Measurements from ENCODE around the gene ZNRF4. TPM values are rescaled to one million over a fixed set of nuclear protein-coding genes. Genes with fewer than 3 reads are reported as not detected.

The ZNRF4 gene
- total and polyA plus RNA-seq, 9 of the 15 experiments (the other 6 are each of a cell fraction or from before 2014, with no cell fraction given) = not detected

DNA sequence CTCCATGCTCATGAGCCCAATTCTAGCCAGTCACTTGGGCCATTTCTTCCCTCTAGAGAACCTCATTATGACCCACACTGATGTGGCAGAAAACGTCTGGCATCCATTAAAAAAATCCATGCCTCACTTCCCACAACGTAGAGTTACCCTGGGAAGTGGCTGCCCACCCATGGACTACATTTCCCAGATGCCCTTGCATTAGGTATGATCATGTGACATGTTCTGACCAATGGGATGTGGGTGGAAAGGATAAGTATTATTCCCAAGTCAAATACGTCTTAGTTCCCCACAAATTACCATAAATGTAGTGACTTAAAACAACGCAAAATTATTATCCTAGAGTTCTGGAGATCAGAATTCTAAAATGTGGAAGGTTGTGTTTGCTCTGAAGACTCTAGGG lies 47.9 kb upstream of the ZNRF4 start (continued):
- TF ChIP-seq, protein P1, sequence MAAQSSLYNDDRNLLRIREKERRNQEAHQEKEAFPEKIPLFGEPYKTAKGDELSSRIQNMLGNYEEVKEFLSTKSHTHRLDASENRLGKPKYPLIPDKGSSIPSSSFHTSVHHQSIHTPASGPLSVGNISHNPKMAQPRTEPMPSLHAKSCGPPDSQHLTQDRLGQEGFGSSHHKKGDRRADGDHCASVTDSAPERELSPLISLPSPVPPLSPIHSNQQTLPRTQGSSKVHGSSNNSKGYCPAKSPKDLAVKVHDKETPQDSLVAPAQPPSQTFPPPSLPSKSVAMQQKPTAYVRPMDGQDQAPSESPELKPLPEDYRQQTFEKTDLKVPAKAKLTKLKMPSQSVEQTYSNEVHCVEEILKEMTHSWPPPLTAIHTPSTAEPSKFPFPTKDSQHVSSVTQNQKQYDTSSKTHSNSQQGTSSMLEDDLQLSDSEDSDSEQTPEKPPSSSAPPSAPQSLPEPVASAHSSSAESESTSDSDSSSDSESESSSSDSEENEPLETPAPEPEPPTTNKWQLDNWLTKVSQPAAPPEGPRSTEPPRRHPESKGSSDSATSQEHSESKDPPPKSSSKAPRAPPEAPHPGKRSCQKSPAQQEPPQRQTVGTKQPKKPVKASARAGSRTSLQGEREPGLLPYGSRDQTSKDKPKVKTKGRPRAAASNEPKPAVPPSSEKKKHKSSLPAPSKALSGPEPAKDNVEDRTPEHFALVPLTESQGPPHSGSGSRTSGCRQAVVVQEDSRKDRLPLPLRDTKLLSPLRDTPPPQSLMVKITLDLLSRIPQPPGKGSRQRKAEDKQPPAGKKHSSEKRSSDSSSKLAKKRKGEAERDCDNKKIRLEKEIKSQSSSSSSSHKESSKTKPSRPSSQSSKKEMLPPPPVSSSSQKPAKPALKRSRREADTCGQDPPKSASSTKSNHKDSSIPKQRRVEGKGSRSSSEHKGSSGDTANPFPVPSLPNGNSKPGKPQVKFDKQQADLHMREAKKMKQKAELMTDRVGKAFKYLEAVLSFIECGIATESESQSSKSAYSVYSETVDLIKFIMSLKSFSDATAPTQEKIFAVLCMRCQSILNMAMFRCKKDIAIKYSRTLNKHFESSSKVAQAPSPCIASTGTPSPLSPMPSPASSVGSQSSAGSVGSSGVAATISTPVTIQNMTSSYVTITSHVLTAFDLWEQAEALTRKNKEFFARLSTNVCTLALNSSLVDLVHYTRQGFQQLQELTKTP (IDR thresholded peaks at IDR 0.05; ENCODE audit: low read depth in 1 of 2, partially characterized antibody in 2 of 2) = peak in 1 of 2 experiments; percentile 68
- TF ChIP-seq CREM (IDR thresholded peaks at IDR 0.05; ENCODE audit: low read depth) (0 out of 2 replicates have a peak, but pooled peaks have one; percentile 16), RAD51 (IDR thresholded peaks at IDR 0.05; ENCODE audit: borderline replicate concordance, low read depth) (peak; percentile 90), MAFG (tag; conservative IDR thresholded peaks at IDR 0.05) (no peak), HCFC1 (IDR thresholded peaks at IDR 0.05; ENCODE audit: low read depth, low read length) (peak; percentile 90), ZNF143 (CRISPR knock-in tag; IDR thresholded peaks at IDR 0.05) (peak; percentile 86), RBM25 (IDR thresholded peaks at IDR 0.05; ENCODE audit: low read depth, low read length, severe bottlenecking) (peak; percentile 64), NFYB (IDR thresholded peaks at IDR 0.05; ENCODE audit: extremely low read depth, insufficient read length) (peak; percentile 93)
- TF ChIP-seq, protein P2, sequence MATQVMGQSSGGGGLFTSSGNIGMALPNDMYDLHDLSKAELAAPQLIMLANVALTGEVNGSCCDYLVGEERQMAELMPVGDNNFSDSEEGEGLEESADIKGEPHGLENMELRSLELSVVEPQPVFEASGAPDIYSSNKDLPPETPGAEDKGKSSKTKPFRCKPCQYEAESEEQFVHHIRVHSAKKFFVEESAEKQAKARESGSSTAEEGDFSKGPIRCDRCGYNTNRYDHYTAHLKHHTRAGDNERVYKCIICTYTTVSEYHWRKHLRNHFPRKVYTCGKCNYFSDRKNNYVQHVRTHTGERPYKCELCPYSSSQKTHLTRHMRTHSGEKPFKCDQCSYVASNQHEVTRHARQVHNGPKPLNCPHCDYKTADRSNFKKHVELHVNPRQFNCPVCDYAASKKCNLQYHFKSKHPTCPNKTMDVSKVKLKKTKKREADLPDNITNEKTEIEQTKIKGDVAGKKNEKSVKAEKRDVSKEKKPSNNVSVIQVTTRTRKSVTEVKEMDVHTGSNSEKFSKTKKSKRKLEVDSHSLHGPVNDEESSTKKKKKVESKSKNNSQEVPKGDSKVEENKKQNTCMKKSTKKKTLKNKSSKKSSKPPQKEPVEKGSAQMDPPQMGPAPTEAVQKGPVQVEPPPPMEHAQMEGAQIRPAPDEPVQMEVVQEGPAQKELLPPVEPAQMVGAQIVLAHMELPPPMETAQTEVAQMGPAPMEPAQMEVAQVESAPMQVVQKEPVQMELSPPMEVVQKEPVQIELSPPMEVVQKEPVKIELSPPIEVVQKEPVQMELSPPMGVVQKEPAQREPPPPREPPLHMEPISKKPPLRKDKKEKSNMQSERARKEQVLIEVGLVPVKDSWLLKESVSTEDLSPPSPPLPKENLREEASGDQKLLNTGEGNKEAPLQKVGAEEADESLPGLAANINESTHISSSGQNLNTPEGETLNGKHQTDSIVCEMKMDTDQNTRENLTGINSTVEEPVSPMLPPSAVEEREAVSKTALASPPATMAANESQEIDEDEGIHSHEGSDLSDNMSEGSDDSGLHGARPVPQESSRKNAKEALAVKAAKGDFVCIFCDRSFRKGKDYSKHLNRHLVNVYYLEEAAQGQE (IDR thresholded peaks at IDR 0.05; ENCODE audit: borderline replicate concordance) = peak; percentile 57
- TF ChIP-seq, protein P2 (CRISPR knock-in tag; IDR thresholded peaks at IDR 0.05; ENCODE audit: low read depth) = no peak
- TF ChIP-seq, protein P3, sequence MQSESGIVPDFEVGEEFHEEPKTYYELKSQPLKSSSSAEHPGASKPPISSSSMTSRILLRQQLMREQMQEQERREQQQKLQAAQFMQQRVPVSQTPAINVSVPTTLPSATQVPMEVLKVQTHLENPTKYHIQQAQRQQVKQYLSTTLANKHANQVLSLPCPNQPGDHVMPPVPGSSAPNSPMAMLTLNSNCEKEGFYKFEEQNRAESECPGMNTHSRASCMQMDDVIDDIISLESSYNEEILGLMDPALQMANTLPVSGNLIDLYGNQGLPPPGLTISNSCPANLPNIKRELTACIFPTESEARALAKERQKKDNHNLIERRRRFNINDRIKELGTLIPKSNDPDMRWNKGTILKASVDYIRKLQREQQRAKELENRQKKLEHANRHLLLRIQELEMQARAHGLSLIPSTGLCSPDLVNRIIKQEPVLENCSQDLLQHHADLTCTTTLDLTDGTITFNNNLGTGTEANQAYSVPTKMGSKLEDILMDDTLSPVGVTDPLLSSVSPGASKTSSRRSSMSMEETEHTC (IDR thresholded peaks at IDR 0.05) = no peak
- TF ChIP-seq, protein P4, sequence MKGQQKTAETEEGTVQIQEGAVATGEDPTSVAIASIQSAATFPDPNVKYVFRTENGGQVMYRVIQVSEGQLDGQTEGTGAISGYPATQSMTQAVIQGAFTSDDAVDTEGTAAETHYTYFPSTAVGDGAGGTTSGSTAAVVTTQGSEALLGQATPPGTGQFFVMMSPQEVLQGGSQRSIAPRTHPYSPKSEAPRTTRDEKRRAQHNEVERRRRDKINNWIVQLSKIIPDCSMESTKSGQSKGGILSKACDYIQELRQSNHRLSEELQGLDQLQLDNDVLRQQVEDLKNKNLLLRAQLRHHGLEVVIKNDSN (CRISPR knock-in tag; IDR thresholded peaks at IDR 0.05) = peak; percentile 89
